GM12864 (cell line): ENCODE data around the gene UBA7.

Experiments
- DNase-seq: peaks from one replicate; pipeline ENCODE4 v3.0.0-alpha.2; 2011; ENCODE audit warnings: low read depth
- H3K4me3 ChIP-seq: 2 replicates; pipeline ENCODE4 v1.5.1; 2011; ENCODE audit warnings: mild to moderate bottlenecking, low read depth, low read length, control low read depth
- TF ChIP-seq, protein P1 (sequence below): IDR thresholded peaks from 2 replicates; pipeline ENCODE4 v1.5.1; 2011; ENCODE audit warnings: low read depth, mild to moderate bottlenecking, moderate library complexity, low read length, control low read depth, inconsistent platforms; ENCODE audit errors: missing control alignments

The UBA7 gene

DNA sequence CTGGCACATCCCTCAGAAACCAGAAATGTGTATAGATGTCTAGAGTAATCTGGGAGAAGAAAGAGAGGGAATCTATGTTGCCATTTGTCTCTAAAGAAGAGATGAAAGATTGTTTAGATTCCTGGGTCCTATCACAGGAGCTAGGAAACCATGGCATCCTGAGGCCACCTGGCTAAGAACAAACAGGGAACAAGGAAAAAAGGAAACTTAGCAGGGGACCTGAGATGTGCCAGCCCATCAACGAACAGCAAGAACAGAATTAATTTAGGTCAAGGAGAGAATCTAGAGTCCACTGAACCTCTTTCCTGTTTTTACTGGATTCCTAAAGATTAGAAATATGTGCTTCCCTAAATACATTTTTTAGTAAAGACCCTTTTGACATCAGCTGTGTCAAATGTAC lies 57.7 kb downstream of the UBA7 start:
- H3K4me3 ChIP-seq: no peak overlapping the region
- TF ChIP-seq, protein P1, sequence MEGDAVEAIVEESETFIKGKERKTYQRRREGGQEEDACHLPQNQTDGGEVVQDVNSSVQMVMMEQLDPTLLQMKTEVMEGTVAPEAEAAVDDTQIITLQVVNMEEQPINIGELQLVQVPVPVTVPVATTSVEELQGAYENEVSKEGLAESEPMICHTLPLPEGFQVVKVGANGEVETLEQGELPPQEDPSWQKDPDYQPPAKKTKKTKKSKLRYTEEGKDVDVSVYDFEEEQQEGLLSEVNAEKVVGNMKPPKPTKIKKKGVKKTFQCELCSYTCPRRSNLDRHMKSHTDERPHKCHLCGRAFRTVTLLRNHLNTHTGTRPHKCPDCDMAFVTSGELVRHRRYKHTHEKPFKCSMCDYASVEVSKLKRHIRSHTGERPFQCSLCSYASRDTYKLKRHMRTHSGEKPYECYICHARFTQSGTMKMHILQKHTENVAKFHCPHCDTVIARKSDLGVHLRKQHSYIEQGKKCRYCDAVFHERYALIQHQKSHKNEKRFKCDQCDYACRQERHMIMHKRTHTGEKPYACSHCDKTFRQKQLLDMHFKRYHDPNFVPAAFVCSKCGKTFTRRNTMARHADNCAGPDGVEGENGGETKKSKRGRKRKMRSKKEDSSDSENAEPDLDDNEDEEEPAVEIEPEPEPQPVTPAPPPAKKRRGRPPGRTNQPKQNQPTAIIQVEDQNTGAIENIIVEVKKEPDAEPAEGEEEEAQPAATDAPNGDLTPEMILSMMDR: no peak
- DNase-seq: no peak
